ENCODE data around the gene GPRIN3.

GPRIN3 gene

GRCh38 chr4:89288430-89288829 lies 19.2 kb downstream of the GPRIN3 start:
- DNase-seq (ENCODE audit: low read depth) = no peak
- H3K4me3 ChIP-seq (ENCODE audit: low read depth, low read length) = no peak overlapping the region
- TF ChIP-seq, protein P1, sequence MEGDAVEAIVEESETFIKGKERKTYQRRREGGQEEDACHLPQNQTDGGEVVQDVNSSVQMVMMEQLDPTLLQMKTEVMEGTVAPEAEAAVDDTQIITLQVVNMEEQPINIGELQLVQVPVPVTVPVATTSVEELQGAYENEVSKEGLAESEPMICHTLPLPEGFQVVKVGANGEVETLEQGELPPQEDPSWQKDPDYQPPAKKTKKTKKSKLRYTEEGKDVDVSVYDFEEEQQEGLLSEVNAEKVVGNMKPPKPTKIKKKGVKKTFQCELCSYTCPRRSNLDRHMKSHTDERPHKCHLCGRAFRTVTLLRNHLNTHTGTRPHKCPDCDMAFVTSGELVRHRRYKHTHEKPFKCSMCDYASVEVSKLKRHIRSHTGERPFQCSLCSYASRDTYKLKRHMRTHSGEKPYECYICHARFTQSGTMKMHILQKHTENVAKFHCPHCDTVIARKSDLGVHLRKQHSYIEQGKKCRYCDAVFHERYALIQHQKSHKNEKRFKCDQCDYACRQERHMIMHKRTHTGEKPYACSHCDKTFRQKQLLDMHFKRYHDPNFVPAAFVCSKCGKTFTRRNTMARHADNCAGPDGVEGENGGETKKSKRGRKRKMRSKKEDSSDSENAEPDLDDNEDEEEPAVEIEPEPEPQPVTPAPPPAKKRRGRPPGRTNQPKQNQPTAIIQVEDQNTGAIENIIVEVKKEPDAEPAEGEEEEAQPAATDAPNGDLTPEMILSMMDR (IDR thresholded peaks at IDR 0.05; ENCODE audit: low read depth, low read length, missing control alignments) = no peak

DNA sequence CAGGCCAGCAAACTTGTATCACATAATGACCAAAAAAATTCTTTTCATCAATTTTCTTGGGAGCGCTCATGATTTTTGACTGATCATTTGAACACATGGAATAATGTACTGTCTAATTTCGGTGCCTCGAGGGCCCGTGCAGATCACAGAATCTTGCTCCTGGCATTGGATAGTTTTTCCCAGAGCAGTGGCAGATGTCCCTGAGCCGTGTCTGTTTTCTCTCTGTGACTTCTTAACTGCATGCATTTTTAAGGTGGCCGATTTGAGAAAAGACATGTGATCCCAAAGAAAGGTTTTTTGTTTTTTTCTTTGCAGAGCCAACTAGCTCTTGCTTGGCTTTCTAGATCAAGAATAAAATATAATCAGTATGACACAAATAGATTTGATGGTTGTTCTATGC lies 19.7 kb downstream of the GPRIN3 start:
- no peak for DNase-seq (ENCODE audit: low read depth)
- H3K4me3 ChIP-seq (ENCODE audit: low read depth, low read length) = no peak overlapping the region
- TF ChIP-seq, protein P1 (IDR thresholded peaks at IDR 0.05; ENCODE audit: low read depth, low read length, missing control alignments) = no peak

DNA sequence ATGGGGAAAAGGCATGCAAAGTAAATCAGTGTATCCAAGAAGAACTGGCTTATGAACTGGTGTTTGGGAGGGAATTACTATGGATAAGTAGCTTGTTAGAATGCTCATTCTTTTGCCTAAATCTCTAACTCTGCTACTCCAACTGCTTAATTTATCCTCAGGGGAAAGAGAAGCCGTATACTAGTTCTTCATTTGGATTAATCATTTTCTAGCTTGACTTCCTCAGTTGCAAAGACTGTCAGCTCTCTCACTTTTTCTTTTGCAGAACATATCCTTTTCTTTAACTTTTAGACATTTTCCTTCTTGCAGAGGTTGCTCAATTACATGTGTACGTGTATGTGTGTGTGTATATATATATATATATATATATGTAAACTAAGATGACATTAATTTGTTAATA lies 21.9 kb downstream of the GPRIN3 start:
- no peak overlapping the region for H3K4me3 ChIP-seq (ENCODE audit: low read depth, low read length)
- no peak for DNase-seq (ENCODE audit: low read depth)

GRCh38 chr4:89284828-89285227 lies 22.8 kb downstream of the GPRIN3 start:
- TF ChIP-seq, protein P1 (IDR thresholded peaks at IDR 0.05; ENCODE audit: low read depth, low read length, missing control alignments) = no peak
- no peak for DNase-seq (ENCODE audit: low read depth)
- H3K4me3 ChIP-seq (ENCODE audit: low read depth, low read length) = no peak overlapping the region

More for the DNA sequence above, 21.9 kb downstream of the GPRIN3 start:
- TF ChIP-seq, protein P1 (IDR thresholded peaks at IDR 0.05; ENCODE audit: low read depth, low read length, missing control alignments) = no peak

GRCh38 chr4:89284020-89284424 lies 23.6 kb downstream of the GPRIN3 start:
- no peak for DNase-seq (ENCODE audit: low read depth)
- TF ChIP-seq, protein P1 (IDR thresholded peaks at IDR 0.05; ENCODE audit: low read depth, low read length, missing control alignments) = no peak
- no peak overlapping the region for H3K4me3 ChIP-seq (ENCODE audit: low read depth, low read length)

DNA sequence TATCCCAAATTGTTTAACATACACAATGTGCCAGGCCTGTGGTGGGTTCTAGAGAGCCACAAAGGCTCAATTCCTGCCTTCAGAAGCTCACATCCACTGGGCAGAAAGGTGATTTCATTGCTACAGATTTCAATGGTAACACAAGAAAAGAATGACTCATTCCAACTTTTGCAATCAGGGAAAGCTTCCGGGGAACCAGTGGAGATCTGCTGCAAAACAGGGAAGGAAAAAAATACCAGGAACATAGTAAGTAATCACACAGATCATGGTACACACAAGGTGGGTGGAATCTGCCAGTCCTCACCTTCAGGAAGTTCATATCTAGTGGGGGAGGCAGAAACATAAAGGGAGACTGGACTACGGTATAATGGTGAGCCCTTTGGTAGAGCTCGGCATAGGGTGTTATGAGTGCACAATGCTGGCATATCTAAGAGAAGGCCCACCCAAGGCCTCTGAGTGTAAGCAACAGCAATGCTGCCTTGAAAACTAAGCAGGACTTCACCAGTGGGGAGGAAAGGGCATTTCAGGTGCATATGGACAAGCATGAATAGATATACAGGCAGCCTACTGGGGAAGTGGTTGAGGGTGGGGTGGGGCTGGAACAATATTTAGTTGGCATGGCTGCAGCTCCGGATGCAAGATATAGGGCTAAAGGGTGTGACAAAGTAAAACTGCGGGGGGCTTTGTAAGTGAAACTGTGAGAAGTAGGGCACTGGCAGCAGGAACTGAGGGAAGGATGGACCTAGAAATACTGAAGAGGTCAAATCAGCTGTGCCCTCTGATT lies 24.2 kb downstream of the GPRIN3 start:
- no peak overlapping the region for H3K4me3 ChIP-seq (ENCODE audit: low read depth, low read length)
- TF ChIP-seq, protein P1 (IDR thresholded peaks at IDR 0.05; ENCODE audit: low read depth, low read length, missing control alignments) = no peak
- no peak for DNase-seq (ENCODE audit: low read depth)

DNA sequence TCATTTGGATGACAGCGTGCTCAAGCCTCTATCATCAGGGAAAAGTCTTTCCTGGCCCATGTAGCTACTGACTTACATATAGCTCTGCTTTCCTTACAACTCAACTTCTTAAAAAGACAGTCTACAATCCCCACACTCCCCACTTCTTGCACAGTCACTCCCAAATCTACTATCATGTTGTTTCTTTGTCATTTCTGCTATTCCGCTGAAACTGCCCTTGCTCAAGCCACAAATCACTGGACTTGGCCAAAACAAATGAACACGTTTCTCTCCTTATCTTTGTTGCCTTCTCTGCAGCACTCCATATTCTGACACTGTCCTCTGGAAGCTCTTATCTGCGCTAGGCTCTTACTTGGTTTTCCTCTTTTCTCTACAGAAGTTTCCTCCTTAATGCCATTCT lies 28.2 kb downstream of the GPRIN3 start:
- TF ChIP-seq, protein P1 (IDR thresholded peaks at IDR 0.05; ENCODE audit: low read depth, low read length, missing control alignments) = no peak
- no peak overlapping the region for H3K4me3 ChIP-seq (ENCODE audit: low read depth, low read length)
- DNase-seq (ENCODE audit: low read depth) = no peak
